HFFc6 (cell line): ENCODE data around the gene NUMBL. TPM values are rescaled to one million over a fixed set of nuclear protein-coding genes. Genes with fewer than 3 reads are reported as not detected.
"Not testable (repeated sequence)": the region's sequence is repeated elsewhere in the genome, so short reads cannot be mapped to it uniquely, and the experiment has no call there.

ENCODE experiments used
- DNase-seq: peaks from one replicate; pipeline ENCODE4 v3.0.0-alpha.2; 2018
- H3K27ac Mint-ChIP-seq: 2 replicates; pipeline ENCODE4 v1.8.0; 2020; ENCODE audit warnings: mild to moderate bottlenecking, mixed read lengths
- H3K27me3 Mint-ChIP-seq: 2 replicates; pipeline ENCODE4 v1.8.0; 2021; ENCODE audit warnings: mild to moderate bottlenecking, moderate library complexity, mixed read lengths; ENCODE audit not compliant: insufficient read depth
- H3K36me3 Mint-ChIP-seq: 2 replicates; pipeline ENCODE4 v1.8.0; 2021; ENCODE audit warnings: low read depth, mixed read lengths
- H3K4me1 Mint-ChIP-seq: 2 replicates; pipeline ENCODE4 v1.8.0; 2020; ENCODE audit warnings: low read depth, mixed read lengths
- H3K4me3 Mint-ChIP-seq: 2 replicates; pipeline ENCODE4 v1.8.0; 2020; ENCODE audit warnings: mild to moderate bottlenecking, moderate library complexity, mixed read lengths
- H3K9me3 Mint-ChIP-seq: 2 replicates; pipeline ENCODE4 v1.8.0; 2020; ENCODE audit warnings: mild to moderate bottlenecking, mixed read lengths
- total RNA-seq, 6 experiments: library from RNA; stranded (reverse); fragmentation: NEBNext Ultra II Directional; extraction: Animal tissue kit (Norgen Biotek cat#: 25700); gene quantifications; 2 replicates in 1 of 6; 3 replicates in 5 of 6; pipeline ENCODE4 v1.2.3, GENCODE V29; 2021
- TF ChIP-seq, protein P1 (sequence below): fragments of 200-600 bp; sonication (generic); IDR thresholded peaks from 2 replicates; pipeline ENCODE4 v1.5.0; 2021; ENCODE audit warnings: antibody characterized with exemption, mild to moderate bottlenecking

Gene NUMBL
- total RNA-seq, 6 experiments from 2014 or later, result 49.1 to 58.3 (median 53.6) TPM

DNA sequence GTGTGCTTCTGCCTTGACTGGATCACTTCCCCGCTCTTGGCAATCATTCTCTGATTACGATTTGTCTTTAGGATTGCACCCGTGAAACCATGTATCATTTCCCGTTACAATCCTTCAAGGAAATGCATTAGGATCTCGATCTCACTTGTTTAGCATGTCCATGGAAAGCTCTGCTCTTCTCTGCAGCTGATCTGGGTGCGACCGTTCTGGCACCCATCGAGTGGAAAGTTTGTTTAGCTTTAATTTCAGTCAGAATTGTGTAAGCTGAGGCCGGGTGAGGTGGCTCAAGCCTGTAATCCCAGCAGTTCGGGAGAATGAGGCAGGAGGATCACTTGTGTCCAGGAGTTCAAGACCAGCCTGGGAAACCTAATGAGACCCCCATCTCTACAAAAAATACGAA lies 30.9 kb downstream of the NUMBL start:
- no peaks in the 10 kb centered on the region for H3K9me3 Mint-ChIP-seq
- no peak for DNase-seq
- H3K36me3 Mint-ChIP-seq, result no peaks in the 10 kb centered on the region
- no peak overlapping the region for H3K27ac Mint-ChIP-seq
- peaks cover 12% of the 10 kb centered on the region for H3K4me1 Mint-ChIP-seq
- H3K4me3 Mint-ChIP-seq, result no peak overlapping the region
- peaks cover 15% of the 10 kb centered on the region for H3K27me3 Mint-ChIP-seq
- TF ChIP-seq, protein P1, sequence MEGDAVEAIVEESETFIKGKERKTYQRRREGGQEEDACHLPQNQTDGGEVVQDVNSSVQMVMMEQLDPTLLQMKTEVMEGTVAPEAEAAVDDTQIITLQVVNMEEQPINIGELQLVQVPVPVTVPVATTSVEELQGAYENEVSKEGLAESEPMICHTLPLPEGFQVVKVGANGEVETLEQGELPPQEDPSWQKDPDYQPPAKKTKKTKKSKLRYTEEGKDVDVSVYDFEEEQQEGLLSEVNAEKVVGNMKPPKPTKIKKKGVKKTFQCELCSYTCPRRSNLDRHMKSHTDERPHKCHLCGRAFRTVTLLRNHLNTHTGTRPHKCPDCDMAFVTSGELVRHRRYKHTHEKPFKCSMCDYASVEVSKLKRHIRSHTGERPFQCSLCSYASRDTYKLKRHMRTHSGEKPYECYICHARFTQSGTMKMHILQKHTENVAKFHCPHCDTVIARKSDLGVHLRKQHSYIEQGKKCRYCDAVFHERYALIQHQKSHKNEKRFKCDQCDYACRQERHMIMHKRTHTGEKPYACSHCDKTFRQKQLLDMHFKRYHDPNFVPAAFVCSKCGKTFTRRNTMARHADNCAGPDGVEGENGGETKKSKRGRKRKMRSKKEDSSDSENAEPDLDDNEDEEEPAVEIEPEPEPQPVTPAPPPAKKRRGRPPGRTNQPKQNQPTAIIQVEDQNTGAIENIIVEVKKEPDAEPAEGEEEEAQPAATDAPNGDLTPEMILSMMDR, result no peak

DNA sequence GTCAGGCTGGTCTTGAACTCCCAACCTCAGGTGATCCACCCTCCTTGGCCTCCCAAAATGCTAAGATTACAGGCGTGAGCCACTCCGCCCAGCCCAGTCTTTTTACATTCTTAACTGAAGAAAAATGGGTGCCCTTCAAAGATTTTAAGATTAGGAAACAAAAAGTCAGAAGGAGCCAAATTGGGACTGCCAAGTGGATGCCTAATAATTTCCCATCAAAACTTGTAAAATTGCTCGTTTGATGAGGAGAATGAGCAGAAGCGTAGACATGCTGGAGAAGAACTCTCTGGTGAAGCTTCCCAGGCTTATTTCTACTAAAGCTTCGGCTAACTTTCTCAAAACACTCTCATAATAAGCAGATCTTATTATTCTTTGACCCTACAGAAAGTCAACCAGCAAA lies 31.3 kb downstream of the NUMBL start:
- Mint-ChIP-seq H3K9me3 (no peaks in the 10 kb centered on the region), H3K4me3 (no peak overlapping the region), H3K27ac (no peak overlapping the region), H3K27me3 (peaks cover 15% of the 10 kb centered on the region), H3K36me3 (no peaks in the 10 kb centered on the region), H3K4me1 (peaks cover 11% of the 10 kb centered on the region)
- no peak for DNase-seq
- TF ChIP-seq, protein P1, result no peak

DNA sequence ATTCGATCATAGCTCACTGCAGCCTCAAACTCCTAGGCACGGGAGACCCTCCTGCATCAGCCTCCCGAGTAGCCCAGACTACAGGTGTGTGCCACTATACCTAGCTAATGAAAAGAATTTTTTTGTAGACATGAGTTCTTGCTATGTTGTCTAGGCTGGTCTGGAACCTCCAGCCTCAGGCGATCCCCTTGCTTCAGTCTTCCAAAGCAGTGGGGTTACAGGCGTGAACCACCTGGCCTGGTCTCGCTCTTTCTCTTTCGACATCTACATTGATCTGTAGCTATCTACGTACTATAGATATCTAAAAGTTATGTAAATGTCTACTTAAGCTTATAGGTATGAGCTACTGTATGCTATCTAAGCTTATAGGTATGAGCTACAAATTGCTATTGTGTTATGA lies 32.4 kb downstream of the NUMBL start:
- TF ChIP-seq, protein P1, result no peak
- Mint-ChIP-seq H3K27me3 (peaks cover 9% of the 10 kb centered on the region), H3K4me1 (peaks cover under 1% of the 10 kb centered on the region; the same call in 1 of the 2 replicates), H3K9me3 (no peaks in the 10 kb centered on the region), H3K4me3 (no peak overlapping the region), H3K36me3 (no peaks in the 10 kb centered on the region), H3K27ac (no peak overlapping the region)
- no peak for DNase-seq

DNA sequence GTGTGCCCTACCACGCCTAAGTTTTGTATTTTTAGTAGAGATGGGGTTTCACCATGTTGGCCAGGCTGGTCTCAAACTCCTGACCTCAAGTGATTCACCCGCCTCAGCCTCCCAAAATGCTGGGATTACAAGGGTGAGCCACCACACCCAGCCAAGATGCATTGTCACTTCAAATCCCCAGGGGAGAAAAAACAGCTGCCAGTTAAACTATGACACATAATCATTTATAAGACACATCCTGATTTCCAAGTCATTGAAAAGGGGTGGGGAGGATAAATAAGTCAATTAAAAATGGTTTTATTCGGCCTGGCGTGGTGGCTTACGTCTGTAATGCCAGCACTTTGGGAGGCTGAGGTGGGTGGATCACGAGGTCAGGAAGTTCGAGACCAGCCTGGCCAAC lies 34.8 kb downstream of the NUMBL start:
- H3K27me3 Mint-ChIP-seq, result peaks cover 11% of the 10 kb centered on the region
- DNase-seq, H3K4me3 Mint-ChIP-seq, H3K27ac Mint-ChIP-seq, H3K36me3 Mint-ChIP-seq, H3K9me3 Mint-ChIP-seq, H3K4me1 Mint-ChIP-seq: not testable (repeated sequence)

DNA sequence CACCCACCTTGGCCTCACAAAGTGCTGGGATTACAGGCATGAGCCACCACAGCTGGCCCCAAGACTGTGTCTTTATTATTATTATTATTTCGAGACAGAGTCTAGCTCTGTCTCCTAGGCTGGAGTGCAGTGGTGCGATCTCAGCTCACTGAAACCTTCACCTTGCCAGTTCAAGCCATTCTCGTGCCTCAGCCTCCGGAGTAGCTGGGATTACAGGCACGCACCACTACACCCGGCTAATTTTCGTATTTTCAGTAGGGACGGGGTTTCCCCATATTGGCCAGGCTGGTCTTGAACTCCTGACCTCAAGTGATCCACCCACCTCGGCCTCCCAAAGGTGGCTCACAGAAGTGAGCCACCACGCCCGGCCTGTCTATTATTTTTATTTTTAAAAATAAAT lies 38.1 kb downstream of the NUMBL start:
- H3K4me3 Mint-ChIP-seq, H3K36me3 Mint-ChIP-seq, H3K27ac Mint-ChIP-seq, H3K9me3 Mint-ChIP-seq, DNase-seq, H3K27me3 Mint-ChIP-seq: not testable (repeated sequence)
- peaks cover 14% of the 10 kb centered on the region for H3K4me1 Mint-ChIP-seq

DNA sequence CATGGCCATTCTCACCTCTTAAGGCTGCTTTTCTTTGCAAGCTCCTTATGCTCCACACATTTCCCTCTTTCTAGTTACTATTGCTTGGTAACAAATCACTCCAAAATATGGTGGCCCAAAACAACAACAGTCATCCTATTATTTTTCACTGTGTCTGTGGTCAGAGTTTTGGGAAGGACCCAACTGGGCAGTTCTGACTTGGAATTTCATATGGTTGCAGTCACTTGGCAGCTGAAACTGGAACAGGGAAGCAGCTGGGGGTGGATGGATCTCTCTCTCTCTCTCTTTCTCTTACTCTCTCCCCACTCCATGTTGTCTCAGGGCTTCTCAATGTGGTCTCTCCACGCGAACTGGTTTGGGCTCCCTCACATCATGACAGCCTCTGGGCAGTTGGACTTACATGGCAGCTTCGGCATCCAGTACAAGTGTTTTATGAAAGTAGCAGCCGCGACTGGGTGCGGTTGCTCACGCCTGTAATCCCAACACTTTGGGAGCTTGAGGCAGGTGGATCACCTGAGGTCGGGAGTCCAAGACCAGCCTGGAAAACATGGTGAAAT lies 39.6 kb downstream of the NUMBL start:
- H3K27ac Mint-ChIP-seq, result peak overlapping the region; percentile 64; the same call in 1 of the 2 replicates
- H3K27me3 Mint-ChIP-seq, result peaks cover 2% of the 10 kb centered on the region; the same call in 1 of the 2 replicates
- DNase-seq, result peak; percentile 69
- TF ChIP-seq, protein P1, result no peak
- H3K4me1 Mint-ChIP-seq, result peaks cover 26% of the 10 kb centered on the region
- H3K4me3 Mint-ChIP-seq, result no peak overlapping the region; the same call in 1 of the 2 replicates
- 0 out of 2 replicates have a peak, but pooled peaks cover 6% of the 10 kb centered on the region for H3K36me3 Mint-ChIP-seq
- peaks cover 6% of the 10 kb centered on the region for H3K9me3 Mint-ChIP-seq

DNA sequence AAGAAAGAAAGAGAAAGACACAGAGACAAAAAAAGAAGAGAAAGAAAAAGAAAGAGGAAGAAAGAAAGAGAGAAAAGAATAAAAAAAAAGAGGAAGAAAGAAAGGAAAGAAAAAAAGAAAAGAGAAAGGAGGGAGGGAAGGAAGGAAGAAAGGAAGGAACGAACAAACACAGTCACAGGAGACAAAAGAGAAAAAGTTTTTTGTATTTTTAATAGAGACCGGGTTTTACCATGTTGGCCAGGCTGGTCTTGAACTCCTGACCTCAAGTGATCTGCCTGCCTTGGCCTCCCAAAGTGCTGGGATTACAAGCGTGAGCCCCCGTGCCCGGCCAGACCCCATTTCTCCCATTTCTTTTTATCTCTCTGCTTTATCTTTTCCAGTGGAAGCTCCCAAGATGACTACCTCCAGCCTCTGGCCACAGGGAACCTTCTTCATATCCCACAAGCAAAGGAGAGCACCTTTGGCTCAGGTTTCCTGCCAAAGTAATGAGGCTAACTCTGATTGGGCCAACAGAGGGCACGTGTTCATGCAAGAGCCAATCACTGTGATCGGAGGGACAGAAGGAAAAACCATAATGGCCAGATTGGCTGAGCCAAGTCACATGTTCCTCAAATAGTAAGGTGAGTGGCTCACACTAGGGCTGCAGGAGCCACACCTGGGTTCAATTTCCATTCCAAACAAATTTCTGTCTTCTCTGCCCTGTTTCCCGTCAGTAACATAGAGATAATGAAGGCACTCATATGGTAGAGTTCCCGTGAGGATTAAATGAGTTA lies 40.4 kb downstream of the NUMBL start:
- DNase-seq, H3K9me3 Mint-ChIP-seq, H3K36me3 Mint-ChIP-seq, H3K27me3 Mint-ChIP-seq, H3K4me3 Mint-ChIP-seq: not testable (repeated sequence)
- Mint-ChIP-seq H3K27ac (peak overlapping the region; percentile 64; the same call in 1 of the 2 replicates), H3K4me1 (peaks cover 31% of the 10 kb centered on the region)
